8988T (cell line): ENCODE results near the gene NUP43.
"Not testable (repeated sequence)": the region's sequence is repeated elsewhere in the genome, so short reads cannot be mapped to it uniquely, and the experiment has no call there.

Source experiments
- DNase-seq: peaks from one replicate; pipeline ENCODE4 v3.0.0; 2011

The NUP43 gene, protein sequence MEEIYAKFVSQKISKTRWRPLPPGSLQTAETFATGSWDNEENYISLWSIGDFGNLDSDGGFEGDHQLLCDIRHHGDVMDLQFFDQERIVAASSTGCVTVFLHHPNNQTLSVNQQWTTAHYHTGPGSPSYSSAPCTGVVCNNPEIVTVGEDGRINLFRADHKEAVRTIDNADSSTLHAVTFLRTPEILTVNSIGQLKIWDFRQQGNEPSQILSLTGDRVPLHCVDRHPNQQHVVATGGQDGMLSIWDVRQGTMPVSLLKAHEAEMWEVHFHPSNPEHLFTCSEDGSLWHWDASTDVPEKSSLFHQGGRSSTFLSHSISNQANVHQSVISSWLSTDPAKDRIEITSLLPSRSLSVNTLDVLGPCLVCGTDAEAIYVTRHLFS

DNA sequence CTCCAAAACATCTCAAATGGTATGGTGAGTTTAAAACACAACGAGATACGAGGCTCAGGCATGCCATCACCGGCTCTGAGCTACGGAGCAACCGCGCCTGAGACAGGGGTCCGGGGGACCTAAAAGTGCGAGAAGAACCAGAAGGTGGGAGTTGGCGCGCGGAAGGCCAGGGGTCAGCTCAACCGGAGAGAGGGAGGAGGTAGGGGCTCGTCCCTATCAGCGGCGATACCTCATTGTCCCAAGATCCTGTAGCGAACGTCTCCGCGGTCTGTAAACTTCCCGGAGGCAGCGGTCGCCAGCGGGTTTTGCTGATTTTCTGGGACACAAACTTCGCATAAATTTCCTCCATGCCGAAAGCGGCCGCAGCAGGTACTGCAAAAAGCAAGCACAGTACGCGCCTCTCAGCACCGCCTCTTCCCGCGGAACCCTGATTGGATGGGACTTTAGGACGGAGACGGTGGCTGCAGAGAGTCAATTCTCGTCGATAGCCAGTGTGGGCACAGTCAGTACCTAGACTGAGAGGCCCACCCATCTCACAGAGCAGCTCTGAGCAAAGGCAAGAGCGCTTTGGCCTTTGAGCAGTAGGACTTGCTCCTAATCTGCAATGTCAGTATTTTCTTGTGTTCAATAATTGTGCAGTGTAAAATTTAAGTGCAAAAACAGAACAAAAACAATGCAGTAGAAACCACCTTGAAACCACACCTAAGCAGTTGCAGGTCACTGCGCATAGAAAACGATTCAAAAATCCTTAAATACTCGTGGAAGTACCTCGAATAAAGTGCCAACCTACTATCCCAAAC, at the start of gene NUP43:
NUP43 (minus strand) TSS at position 383 of the 800 bp plus-strand sequence; CDS start at position 349, 34 bp downstream.
- DNase-seq, result peak; percentile 81

DNA sequence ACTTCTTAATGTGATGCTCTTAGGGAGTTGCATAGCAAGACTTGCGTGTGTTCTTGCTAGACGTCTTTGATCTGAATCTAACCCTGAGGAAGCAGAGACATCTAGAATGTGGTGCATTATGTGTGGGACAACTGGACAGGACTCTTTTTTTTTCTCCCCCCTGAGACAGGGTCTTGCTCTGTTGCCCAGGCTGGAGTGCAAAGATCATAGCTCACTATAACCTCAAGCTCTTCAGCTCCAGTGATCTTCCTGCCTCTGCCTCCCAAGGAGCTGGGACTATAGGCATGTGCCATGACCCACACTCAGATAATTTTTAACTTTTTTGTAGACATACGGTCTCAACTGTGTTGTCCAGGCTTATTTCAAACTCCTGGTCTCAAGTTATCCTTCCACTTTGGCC, 37.2 kb upstream of the NUP43 start:
- no peak for DNase-seq

DNA sequence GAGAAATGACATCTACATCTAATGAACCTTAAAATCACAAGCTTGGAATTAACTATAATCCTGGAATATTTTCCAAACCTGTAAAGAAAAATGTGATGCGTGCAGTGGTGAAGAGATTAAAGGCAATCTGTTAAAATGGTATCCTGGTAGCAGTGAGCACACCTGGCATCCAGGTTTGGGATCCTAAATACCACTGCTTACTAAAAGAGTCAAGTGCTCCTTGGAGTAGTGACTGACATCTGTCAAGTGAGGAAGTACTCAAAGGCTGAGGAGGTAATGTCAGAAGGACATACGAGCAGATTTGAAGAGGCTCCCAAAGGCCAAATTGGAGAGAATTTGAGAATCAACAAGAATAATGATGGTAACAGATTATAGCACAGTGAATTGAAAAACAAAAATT, 36.0 kb upstream of the NUP43 start:
- no peak for DNase-seq

DNA sequence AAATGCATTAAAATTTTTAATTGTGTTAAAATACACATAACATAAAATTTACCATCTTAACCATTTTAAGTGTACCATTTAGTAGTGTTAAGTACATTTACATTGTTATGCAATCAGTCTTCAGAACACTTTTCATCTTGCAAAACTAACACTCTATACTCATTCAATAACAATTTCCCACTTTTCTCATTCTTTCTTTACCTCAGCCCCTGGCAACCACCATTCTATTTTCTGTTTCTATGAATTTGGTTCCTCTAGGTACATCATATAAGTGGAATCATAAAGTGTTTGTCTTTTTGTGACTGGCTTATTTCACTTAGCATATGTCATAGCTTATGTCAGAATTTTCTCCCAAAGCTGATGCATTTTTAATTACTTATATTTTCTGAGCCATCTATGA, 35.4 kb upstream of the NUP43 start:
- DNase-seq, result no peak

DNA sequence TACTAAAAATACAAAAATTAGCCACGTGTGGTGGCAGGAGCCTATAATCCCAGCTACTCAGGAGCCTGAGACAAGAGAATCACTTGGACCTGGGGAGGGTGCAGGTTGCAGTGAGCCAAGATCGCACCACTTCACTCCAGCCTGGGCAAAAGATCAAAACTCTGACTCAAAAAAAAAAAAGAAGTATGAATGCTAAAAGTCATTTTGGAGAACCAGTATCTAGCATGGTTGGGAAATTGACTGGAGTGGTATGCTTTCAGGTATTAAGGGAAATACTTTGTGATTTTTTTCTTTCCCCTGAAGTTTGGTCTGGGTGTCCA, 33.3 kb upstream of the NUP43 start:
- no peak for DNase-seq

DNA sequence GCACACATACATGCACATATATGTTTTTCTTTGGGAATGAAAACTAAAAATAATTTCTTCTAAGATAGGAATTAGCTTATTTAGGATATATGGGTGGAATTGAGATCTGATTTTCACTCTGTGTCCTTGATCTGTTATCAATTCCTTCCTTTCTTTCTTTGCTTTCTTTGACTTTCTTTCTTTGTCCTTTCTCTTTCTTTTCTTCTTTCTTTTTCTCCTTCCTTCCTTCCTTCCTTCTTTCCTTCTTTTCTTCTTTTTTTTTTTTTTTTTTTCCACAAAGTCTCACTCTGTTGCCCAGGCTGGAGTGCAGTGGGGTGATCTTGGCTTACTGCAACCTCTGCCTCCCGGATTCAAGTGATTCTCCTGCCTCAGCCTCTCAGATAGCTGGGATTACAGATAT, 31.3 kb upstream of the NUP43 start:
- DNase-seq, result no peak

DNA sequence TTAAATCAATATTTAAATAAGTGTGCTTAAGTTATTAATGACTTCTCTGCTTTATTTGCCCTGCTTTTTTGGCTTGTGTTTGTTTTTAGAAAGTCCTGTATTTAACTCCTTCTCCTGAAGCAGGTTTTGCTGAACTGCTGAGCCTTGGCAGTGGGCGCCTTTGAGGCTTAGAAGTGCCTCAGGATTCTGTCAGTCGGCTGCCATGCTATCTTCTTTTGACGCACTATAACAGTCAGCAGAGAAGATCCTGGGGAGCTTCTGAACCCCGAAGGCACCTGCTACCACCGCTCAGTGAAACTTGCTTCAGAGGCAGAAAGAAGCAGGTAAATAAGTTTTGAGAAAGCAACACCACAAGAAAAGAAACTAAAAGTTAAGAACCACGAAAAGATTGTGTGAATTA, 25.6 kb upstream of the NUP43 start:
- DNase-seq, result no peak

DNA sequence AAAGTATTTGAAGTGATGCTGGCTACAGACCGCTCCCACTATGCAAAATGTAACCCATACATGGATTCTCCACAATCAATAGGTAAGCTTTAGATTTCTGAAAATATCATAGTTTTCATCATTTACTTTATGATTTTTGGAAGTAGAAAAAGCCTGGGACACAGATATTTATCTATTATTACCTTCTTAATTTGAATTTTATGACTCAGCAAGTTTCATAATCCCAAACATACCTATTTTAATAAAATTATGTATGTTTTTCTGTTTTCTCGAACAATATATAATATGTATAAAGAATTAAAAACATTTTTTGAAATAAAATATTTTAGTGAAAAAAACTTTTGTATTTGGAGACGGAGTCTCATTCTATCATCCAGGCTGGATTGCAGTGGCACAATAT, 24.9 kb upstream of the NUP43 start:
- DNase-seq, result no peak

DNA sequence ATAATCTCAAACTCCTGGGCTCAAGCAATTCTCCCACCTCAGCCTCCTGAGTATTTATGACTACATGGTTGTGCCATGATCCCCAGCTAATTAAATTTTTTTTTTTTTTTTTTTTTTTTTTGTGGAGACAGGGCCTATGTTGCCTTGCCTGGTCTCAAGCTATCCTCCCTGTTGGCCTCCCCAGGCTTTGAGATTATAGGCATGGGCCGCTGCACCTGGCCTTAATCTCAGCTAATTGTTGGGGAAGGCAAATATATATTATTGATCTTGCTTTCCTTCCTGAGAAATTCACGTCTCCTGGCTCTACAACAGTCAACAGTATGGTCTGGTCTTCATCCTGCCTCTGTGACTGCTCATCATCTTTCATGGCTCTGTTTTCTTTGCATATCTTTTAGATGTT, 23.3 kb upstream of the NUP43 start:
- no peak for DNase-seq

DNA sequence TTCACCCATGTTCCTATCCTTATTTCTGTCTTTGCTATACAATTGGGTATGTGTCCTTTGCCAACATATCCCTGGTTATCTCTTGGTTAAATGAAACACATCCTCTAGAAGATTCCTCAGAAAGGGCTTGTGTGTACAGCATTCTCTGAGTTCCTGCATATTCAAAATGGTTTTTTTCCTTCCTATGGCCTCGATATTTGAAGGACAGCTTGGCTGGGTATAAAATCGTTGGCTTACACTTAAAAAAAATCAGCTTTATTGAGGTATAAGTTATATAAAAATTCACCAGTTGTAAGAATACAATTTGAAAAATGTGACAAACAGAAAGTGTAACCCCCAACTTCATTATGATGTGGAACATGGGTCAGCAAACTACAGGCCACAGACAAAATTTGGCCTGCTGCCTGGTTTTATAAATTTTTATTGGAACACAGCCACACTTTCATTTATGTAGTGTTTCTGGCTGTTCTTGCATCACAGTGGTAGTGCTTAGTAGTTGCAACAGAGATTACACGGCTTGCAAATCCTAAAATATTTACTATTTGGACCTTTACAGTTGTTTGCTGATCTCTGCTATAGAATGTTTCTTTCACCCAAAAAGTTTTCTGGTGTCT, 19.9 kb upstream of the NUP43 start:
- DNase-seq, result no peak

DNA sequence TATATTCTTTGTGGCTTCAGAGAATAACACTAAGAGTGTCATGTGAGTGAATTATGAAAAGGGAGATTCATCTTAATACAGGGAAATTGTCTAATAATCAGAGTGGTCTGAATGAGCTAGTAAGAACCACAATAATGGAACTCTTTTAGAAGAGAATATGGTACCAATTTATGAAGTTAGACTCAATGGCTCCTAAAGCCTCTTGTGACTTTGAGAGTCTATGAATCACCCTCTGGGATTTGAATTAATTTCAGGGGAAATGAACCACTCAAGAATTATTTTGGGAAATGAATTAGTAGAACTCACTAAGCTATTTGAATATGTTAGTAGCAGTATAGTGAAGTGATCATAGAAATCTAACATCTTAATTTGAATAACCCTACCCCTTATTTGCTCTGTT, 17.5 kb upstream of the NUP43 start:
- no peak for DNase-seq

DNA sequence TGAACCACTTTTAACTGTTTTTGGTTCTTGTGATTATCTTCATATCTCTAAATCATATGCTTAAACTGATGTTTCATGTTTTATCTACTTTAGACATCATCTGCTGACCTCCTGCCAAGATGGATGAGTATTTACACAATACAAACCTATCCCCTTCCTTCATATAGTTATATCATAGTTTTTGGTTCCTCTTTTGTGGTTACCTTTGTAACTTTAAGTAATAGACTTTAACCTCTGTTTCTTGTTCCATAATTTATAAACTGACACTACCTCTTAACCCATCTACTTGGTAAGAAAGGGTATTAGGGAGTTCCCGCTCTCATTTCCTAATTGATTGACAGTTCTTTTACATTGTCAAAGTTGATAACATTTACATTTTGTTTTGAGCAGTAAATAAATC, 15.1 kb upstream of the NUP43 start:
- no peak for DNase-seq

DNA sequence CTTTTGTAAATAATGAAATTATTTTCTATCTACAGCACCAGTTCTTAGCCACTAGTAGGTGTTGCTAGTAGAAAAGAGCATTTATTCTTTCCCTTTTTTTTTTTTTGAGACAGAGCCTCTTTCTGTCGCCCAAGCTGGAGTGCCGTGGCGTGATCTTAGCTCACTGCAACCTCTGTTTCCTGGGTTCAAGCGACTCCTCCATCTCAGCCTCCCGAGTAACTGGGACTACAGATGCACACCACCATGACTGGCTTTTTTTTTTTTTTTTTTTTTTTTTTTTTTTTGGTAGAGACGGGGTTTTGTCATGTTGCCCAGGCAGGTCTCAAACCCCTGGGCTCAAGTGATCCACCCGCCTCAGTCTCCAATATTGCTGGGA, 9.9 kb upstream of the NUP43 start:
- no peak for DNase-seq

DNA sequence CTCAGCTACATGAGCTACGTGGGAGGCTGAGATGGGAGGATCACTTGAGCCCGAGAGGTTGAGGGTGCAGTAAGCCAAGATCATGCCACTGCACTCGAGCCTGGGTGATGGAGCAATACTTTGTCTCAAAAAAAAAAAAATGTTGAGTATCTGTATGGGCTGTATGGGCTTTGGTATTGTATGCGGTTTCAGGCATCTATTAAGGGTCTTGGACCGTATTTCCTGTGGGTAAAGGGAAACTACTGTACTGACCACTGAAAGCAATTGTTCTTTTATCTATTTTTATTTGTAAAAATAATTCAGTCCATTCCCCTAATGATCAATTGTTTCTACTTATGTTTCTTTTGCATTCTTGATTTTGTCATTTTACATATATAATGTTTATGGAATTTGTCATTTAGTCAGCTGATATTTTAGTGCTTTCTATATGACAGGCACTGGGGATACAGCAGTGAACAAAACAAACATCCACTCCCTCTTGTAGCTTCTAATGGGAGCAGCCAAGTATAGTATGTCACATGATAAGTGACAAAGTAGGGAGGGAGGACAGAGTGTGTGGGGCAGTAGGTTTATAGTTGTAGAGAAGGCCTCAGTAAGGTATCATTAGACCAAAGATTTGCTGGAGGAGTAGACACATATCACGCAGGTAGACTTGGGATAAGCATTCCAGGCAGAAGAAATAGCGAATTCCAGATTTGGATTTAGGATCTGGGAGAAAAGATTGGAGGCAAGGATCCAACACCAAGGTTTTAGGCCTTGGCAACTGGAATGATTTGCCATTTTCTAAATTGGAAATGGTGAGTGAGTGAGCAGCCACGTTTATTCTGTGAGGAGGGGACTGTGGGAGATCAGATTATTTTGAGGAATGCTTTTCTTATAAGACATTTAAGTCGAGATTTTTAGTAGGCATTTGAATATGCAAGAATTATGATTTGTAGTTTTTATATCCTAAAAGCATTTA, 9.3 kb upstream of the NUP43 start:
- no peak for DNase-seq

DNA sequence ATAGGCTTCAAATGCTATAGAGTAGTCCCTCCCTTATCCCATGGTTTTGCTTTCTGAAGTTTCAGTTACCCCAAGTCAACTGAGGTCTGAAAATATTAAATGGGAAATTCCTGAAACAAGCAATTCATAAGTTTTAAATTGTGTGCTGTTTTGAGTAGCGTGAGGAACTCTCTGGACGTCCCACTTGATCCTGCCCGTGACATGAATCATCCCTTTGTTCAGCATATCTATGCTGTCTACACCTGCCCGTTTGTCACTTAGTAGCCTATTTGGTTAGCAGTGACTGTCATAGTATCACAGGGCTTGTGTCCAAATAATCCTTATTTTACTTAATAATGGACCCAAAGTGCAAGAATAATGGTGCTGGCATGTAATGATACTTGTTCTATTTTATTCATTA, 8.2 kb upstream of the NUP43 start:
- DNase-seq, result no peak

DNA sequence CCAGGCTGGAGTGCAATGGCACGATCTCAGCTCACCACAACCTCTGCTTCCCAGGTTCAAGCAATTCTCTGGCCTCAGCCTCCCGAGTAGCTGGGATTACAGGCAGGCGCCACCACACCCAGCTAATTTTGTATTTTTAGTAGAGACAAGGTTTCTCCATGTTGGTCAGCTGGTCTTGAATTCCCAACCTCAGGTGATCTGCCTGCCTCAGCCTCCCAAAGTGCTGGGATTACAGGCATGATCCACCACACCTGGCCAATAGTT, 7.0 kb upstream of the NUP43 start:
- not testable (repeated sequence) for DNase-seq

DNA sequence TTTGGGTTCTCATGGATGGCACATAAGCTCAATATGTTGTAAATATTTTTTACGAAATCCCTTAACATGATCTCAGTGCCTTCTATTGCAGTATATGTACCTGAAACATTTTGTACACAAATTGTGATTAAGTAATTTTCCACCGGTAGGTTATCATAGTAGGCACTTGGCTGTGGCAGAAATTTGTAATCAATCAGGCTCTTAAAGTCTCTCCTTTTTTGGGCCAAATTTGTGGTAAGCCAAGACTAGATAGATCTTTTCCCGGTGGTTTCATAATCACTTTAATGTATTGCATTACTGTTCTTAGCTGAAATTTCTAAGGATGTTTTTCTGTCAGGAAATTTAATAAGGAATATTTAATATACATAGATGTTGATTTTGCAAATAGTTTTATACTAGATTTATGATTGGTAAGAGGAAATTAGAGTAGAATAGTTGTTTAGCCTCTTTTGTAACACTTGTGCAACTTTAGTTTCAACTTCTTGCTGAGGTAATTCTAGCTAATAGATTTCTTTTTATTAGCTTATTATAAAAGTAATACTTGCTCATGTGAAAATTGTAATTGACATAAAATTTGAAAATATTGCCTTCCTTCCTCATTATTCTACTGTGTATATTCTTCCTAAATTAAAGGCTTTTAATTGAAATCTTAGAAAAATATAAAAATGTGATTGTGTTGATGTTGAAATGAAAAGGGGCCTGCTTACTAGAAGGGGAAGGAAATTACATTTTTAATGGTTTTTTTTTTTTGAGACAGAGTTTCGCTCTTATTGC, 6.5 kb upstream of the NUP43 start:
- no peak for DNase-seq

DNA sequence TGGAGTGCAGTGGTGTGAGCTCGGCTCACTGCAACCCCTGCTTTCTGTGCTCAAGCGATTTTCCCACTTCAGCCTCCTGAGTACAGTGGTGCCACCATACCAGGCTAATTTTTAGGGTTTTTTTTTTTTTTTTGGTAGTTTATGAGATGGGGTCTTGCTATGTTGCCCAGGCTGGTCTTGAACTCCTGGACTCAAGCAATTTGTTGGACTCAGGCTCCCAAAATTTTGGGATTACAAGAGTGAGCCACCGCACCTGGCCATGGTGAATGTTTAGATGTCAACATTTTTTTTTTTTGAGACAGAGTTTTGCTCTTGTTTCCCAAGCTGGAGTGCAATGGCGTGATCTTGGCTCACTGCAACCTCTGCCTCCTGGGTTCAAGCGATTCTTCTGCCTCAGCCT, 5.6 kb upstream of the NUP43 start:
- DNase-seq, result not testable (repeated sequence)

DNA sequence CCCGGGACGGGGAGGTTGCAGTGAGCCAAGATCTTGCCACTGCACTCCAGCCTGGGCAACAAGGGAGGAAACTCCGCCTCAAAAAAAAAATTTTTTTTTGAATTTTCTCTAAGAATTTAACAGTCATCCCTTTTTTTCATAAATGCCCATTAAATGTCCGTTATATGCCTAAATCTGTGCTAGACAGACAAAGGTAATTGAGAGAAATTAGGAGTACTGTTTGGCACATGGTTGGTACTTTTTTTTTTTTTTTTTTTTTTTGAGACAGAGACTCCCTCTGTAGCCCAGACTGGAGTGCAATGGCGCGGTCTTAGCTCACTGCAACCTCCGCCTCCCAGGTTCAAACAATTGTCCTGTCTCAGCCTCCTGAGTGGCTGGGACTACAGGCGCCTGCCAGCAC, 4.9 kb upstream of the NUP43 start:
- no peak for DNase-seq

DNA sequence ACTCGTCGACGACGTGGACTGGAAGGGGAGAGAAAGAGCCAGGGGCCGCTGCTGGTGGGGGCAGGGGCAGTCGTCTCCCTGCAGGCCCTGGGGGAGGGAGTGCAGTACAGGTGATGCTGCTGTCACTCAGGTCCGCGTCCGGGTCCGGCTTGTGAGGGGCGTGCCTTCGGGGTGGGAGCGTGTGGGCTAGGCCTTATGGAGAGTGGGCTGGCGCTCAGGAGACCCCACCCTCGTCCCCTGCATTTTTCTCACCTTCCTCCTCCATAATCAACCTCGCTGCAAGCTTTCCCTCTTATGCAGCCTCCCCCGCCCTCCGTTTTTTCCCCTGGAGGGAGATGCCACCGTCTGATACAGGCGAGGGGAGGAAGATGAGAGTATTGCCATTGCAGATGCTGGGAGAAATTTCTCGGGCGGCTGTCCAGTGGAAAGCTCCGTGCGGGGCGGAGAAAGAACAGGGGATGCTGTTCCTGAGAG, 3.8 kb upstream of the NUP43 start:
- peak; percentile 66 for DNase-seq

DNA sequence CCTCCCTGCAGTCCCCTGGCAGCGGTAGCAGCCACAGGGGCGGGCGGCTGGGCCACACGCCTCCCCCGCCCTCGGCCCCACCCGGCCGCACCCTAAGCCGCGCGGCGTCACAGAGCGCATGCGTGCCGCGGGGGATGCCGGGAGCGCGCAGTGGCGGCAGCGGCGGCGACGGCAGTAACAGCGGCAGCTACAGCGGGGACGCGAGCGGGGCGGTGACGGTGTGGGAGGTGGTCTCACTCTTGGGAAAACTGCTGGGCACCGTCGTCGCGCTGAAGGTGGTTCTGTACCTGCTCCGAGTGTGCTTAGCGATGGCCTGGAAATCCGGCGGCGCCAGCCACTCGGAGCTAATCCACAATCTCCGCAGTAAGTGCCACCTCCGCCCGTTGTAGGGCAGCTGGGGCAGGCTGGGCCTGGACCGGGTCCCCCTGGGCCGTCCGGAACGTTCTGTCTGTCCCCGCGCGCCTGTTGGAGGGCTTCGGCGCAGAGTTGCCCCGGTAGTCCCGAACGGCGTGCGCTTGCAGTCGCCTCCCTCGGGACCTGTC, 3.3 kb upstream of the NUP43 start, which contains the start of gene PCMT1:
PCMT1 (plus strand) TSS at position 148 of the 542 bp plus-strand sequence; CDS start at position 309, 161 bp downstream.
- peak; percentile 94 for DNase-seq

DNA sequence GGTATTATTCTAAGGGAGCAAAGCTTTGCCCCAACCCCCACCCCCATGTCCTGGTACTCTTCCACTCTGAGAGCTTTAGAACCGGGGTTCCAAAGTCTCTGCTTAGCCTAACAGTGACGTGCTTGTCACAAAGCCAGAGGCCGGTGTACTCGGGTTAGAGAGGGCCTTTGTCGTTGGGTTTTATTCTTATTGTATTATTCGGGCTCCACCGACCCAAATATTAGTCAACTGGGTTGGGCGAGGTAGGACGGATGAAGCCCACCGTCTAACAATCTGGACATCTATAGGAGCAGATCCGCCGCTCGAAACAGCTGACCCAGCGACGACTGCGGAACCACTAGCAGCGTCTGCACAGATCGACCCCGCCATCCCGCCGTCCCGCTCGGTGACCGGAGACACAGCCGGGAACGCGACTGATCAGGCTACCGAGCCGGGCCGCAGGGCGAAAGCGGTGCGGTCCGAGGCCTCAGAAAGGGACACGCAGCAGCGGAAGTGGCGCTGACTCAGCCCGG, 2.8 kb upstream of the NUP43 start:
- not testable (repeated sequence) for DNase-seq
